ENCODE results near the gene PITX2.

- no peak for TF ChIP-seq POLR2A (IDR thresholded peaks at IDR 0.05)
- TF ChIP-seq CTCF (IDR thresholded peaks at IDR 0.05): no peak
- no peak for TF ChIP-seq POLR2AphosphoS5 (IDR thresholded peaks at IDR 0.05)
- no peak for TF ChIP-seq EP300 (IDR thresholded peaks at IDR 0.05)
These were observed 9.9 kb upstream of the PITX2 start for GRCh38 chr4:110632506-110633357.
